ENCODE results near the gene SCUBE2.

SCUBE2 gene

DNA sequence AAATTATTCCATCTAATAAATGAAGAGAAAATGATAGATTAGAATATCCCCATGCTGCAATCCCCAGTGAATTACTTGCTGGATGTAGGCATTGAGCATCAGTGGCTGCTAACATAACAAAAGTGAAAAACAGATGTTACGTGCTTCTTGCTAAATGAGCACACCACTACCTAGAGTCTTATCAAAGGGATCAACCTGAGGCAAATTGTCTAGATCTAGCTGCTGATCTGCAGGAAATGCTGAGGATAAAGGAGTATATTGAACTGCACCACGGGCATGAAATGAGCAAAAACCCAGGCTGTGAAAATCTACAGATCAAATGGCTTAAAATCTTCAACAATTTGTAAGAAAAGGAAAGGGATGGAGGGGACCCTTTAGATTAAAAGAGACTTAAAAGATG is 45.3 kb upstream of the SCUBE2 start:
- H3K9ac ChIP-seq (ENCODE audit: low read length), result no peak overlapping the region
- no peak overlapping the region for H3K4me3 ChIP-seq (ENCODE audit: insufficient read depth, low read length, poor library complexity, severe bottlenecking)
- no peaks in the 10 kb centered on the region for H4K20me1 ChIP-seq (ENCODE audit: low read depth, low read length)
- no peaks in the 10 kb centered on the region for H3K9me3 ChIP-seq (ENCODE audit: insufficient read depth, low read length)
- H3K9me2 ChIP-seq (replicated peaks; ENCODE audit: insufficient read depth, low read length), result no peaks in the 10 kb centered on the region
- no peaks in the 10 kb centered on the region for H3K36me3 ChIP-seq (ENCODE audit: low read length)
- H3F3A ChIP-seq (ENCODE audit: insufficient read depth), result no peaks in the 10 kb centered on the region
- no peak overlapping the region for H3K4me2 ChIP-seq (ENCODE audit: low read depth, low read length, poor library complexity, severe bottlenecking)
- no peak overlapping the region for H2AFZ ChIP-seq (ENCODE audit: low read depth, low read length, severe bottlenecking)
- H3K27me3 ChIP-seq (ENCODE audit: low read length), result no peaks in the 10 kb centered on the region
- H3K79me2 ChIP-seq (ENCODE audit: insufficient read depth, low read length), result no peaks in the 10 kb centered on the region
- no peak overlapping the region for H3K27ac ChIP-seq (ENCODE audit: low read depth, low read length)
- TF ChIP-seq EZH2phosphoT487 (conservative IDR thresholded peaks at IDR 0.05; ENCODE audit: low read length) (no peak), CTCF (IDR thresholded peaks at IDR 0.05; ENCODE audit: insufficient read depth, low read length, poor library complexity, severe bottlenecking) (no peak)

DNA sequence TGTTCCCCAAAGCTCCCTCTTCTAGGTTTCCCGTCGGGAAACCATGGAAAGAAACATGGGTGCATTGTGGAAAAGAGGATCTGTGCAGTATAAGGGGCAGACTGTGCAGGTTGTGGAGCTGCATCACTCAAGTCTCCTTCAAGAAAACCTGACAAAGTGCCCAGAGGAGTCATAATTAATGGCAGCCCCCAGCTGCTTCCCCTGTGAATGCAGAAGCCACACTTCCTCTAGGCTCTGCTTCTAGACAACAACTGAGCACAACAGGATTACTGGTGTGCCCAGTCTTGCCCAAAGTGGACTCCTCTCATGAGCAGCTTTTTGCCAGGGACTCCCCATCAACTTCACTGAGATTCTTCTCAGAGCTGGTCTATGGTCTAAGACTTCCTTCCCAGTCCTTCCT is 42.6 kb upstream of the SCUBE2 start:
- H3K4me2 ChIP-seq (ENCODE audit: low read depth, low read length, poor library complexity, severe bottlenecking), result no peak overlapping the region
- TF ChIP-seq EZH2phosphoT487 (conservative IDR thresholded peaks at IDR 0.05; ENCODE audit: low read length) (no peak), CTCF (IDR thresholded peaks at IDR 0.05; ENCODE audit: insufficient read depth, low read length, poor library complexity, severe bottlenecking) (no peak)
- no peaks in the 10 kb centered on the region for H3K9me3 ChIP-seq (ENCODE audit: insufficient read depth, low read length)
- H3K27me3 ChIP-seq (ENCODE audit: low read length), result no peaks in the 10 kb centered on the region
- no peak overlapping the region for H3K27ac ChIP-seq (ENCODE audit: low read depth, low read length)
- H2AFZ ChIP-seq (ENCODE audit: low read depth, low read length, severe bottlenecking), result no peak overlapping the region
- H3F3A ChIP-seq (ENCODE audit: insufficient read depth), result no peaks in the 10 kb centered on the region
- no peak overlapping the region for H3K9ac ChIP-seq (ENCODE audit: low read length)
- no peak overlapping the region for H3K4me3 ChIP-seq (ENCODE audit: insufficient read depth, low read length, poor library complexity, severe bottlenecking)
- no peaks in the 10 kb centered on the region for H4K20me1 ChIP-seq (ENCODE audit: low read depth, low read length)
- no peaks in the 10 kb centered on the region for H3K79me2 ChIP-seq (ENCODE audit: insufficient read depth, low read length)
- no peaks in the 10 kb centered on the region for H3K36me3 ChIP-seq (ENCODE audit: low read length)
- no peaks in the 10 kb centered on the region for H3K9me2 ChIP-seq (replicated peaks; ENCODE audit: insufficient read depth, low read length)

- H4K20me1 ChIP-seq (ENCODE audit: low read depth, low read length), result no peaks in the 10 kb centered on the region
- H3K79me2 ChIP-seq (ENCODE audit: insufficient read depth, low read length), result no peaks in the 10 kb centered on the region
- no peak overlapping the region for H3K4me3 ChIP-seq (ENCODE audit: insufficient read depth, low read length, poor library complexity, severe bottlenecking)
- H3K36me3 ChIP-seq (ENCODE audit: low read length), result no peaks in the 10 kb centered on the region
- no peaks in the 10 kb centered on the region for H3K27me3 ChIP-seq (ENCODE audit: low read length)
- no peak overlapping the region for H3K4me2 ChIP-seq (ENCODE audit: low read depth, low read length, poor library complexity, severe bottlenecking)
- no peaks in the 10 kb centered on the region for H3K9me2 ChIP-seq (replicated peaks; ENCODE audit: insufficient read depth, low read length)
- H3K9me3 ChIP-seq (ENCODE audit: insufficient read depth, low read length), result no peaks in the 10 kb centered on the region
- H3K27ac ChIP-seq (ENCODE audit: low read depth, low read length), result no peak overlapping the region
- TF ChIP-seq CTCF (IDR thresholded peaks at IDR 0.05; ENCODE audit: insufficient read depth, low read length, poor library complexity, severe bottlenecking) (no peak), EZH2phosphoT487 (conservative IDR thresholded peaks at IDR 0.05; ENCODE audit: low read length) (no peak)
- no peaks in the 10 kb centered on the region for H3F3A ChIP-seq (ENCODE audit: insufficient read depth)
- no peak overlapping the region for H2AFZ ChIP-seq (ENCODE audit: low read depth, low read length, severe bottlenecking)
- no peak overlapping the region for H3K9ac ChIP-seq (ENCODE audit: low read length)
These were observed 40.9 kb upstream of the SCUBE2 start for GRCh38 chr11:9132203-9132878.
